B cell (primary cell): ENCODE data around the gene GADD45B. TPM values are rescaled to one million over a fixed set of nuclear protein-coding genes. Genes with fewer than 3 reads are reported as not detected.
"Not testable (repeated sequence)": the region's sequence is repeated elsewhere in the genome, so short reads cannot be mapped to it uniquely, and the experiment has no call there.

Experiments
- ATAC-seq: fragments of 200-7000 bp; cut with Tn5 transposase; one replicate; pipeline ENCODE4 v1.10.0; 2021; ENCODE audit warnings: low read depth, mild to moderate bottlenecking, moderate number of reproducible peaks, moderate library complexity
- CTCF ChIA-PET: fragments of 350-600 bp; sonication (Branson Sonifier 250); formaldehyde crosslinking; loops from one replicate; lab custom pipeline; 2021; ENCODE audit warnings: antibody characterized with exemption, inconsistent platforms; lab: Charles Lee
- POLR2A ChIA-PET: fragments of 350-600 bp; sonication (Branson Sonifier 250); formaldehyde crosslinking; loops from one replicate; lab custom pipeline; 2021; ENCODE audit warnings: antibody characterized with exemption; lab: Charles Lee
- DNase-seq: peaks from one replicate; pipeline ENCODE4 v3.0.0; 2013
- H2AFZ ChIP-seq: 2 replicates; pipeline ENCODE4 v1.6.1; 2012; ENCODE audit warnings: mild to moderate bottlenecking, low read depth, low read length; ENCODE audit not compliant: insufficient read depth, poor library complexity, severe bottlenecking
- H3K27ac ChIP-seq, 2 donors: 1 replicate in 1 of 2; 2 replicates in 1 of 2; pipeline ENCODE4 v1.5.1; 2012 to 2013; ENCODE audit warnings: low read length in 2 of 2, mild to moderate bottlenecking in 2 of 2, moderate library complexity in 1 of 2
- H3K27me3 ChIP-seq, 4 experiments: fragments of 200-600 bp in 1 of 4; sonication (generic) in 1 of 4; replicated peaks in 1 of 4; 1 replicate in 2 of 4; 2 replicates in 2 of 4; pipeline versions ENCODE4 v1.6.1 to v1.7.0; 2013 to 2016; ENCODE audit warnings: low read length in 3 of 4, mild to moderate bottlenecking in 2 of 4, mixed read lengths in 1 of 4, moderate library complexity in 1 of 4; ENCODE audit not compliant: insufficient read depth in 4 of 4, control insufficient read depth in 3 of 4; ENCODE audit errors: control extremely low read depth in 1 of 4
- H3K36me3 ChIP-seq, 2 experiments: replicated peaks in 1 of 2; 1 replicate in 1 of 2; 2 replicates in 1 of 2; pipeline versions ENCODE4 v1.6.1 to v1.7.1; 2013; ENCODE audit warnings: low read length in 1 of 2; ENCODE audit not compliant: insufficient read depth in 2 of 2, control insufficient read depth in 1 of 2; ENCODE audit errors: control extremely low read depth in 1 of 2, extremely low read depth in 1 of 2
- H3K4me1 ChIP-seq, 2 donors: fragments of 200-600 bp in 1 of 2; sonication (generic) in 1 of 2; 1 replicate in 1 of 2; 2 replicates in 1 of 2; pipeline versions ENCODE4 v1.5.1 to v1.6.1; 2013 to 2017; ENCODE audit warnings: low read length in 2 of 2; ENCODE audit not compliant: control insufficient read depth in 2 of 2, insufficient read depth in 2 of 2
- H3K4me2 ChIP-seq: replicated peaks from 2 replicates; pipeline ENCODE3; 2012; ENCODE audit warnings: mild to moderate bottlenecking, low read depth, low read length; ENCODE audit not compliant: poor library complexity, severe bottlenecking
- H3K4me3 ChIP-seq, 5 experiments: fragments of 200-600 bp in 1 of 5; sonication (generic) in 1 of 5; 1 replicate in 3 of 5; 2 replicates in 2 of 5; pipeline versions ENCODE4 v1.5.1 to v1.7.0; 2011 to 2016; ENCODE audit warnings: low read length in 4 of 5, mild to moderate bottlenecking in 4 of 5, low read depth in 2 of 5, control low read depth in 1 of 5, moderate library complexity in 1 of 5; ENCODE audit not compliant: insufficient read depth in 1 of 5; ENCODE audit errors: control extremely low read depth in 1 of 5, extremely low read depth in 1 of 5
- H3K79me2 ChIP-seq: fragments of 200-600 bp; sonication (generic); one replicate; pipeline ENCODE4 v1.6.0; 2016; ENCODE audit warnings: low read length; ENCODE audit not compliant: control insufficient read depth, insufficient read depth
- H3K9ac ChIP-seq: fragments of 200-600 bp; sonication (generic); 2 replicates; pipeline ENCODE4 v1.6.1; 2017; ENCODE audit warnings: mild to moderate bottlenecking, low read length, moderate library complexity
- H3K9me3 ChIP-seq, 3 donors: one replicate each; pipeline versions ENCODE4 v1.6.1 to v1.7.1; 2013; ENCODE audit warnings: low read length in 2 of 3; ENCODE audit not compliant: control insufficient read depth in 2 of 3, insufficient read depth in 1 of 3; ENCODE audit errors: control extremely low read depth in 1 of 3
- H4K20me1 ChIP-seq: 2 replicates; pipeline ENCODE4 v1.6.0; 2012; ENCODE audit warnings: mild to moderate bottlenecking, low read length; ENCODE audit not compliant: insufficient read depth, control insufficient read depth, poor library complexity, severe bottlenecking
- H3K27ac Mint-ChIP-seq: one replicate; pipeline ENCODE4 v1.8.0; 2021; ENCODE audit warnings: mixed read lengths
- H3K27me3 Mint-ChIP-seq: one replicate; pipeline ENCODE4 v1.8.0; 2021; ENCODE audit warnings: mixed read lengths
- H3K4me1 Mint-ChIP-seq: one replicate; pipeline ENCODE4 v1.8.0; 2021; ENCODE audit warnings: mixed read lengths
- H3K4me3 Mint-ChIP-seq: one replicate; pipeline ENCODE4 v1.8.0; 2021; ENCODE audit warnings: mixed read lengths
- H3K9me3 Mint-ChIP-seq: one replicate; pipeline ENCODE4 v1.8.0; 2022; ENCODE audit warnings: mixed read lengths; ENCODE audit not compliant: insufficient read depth
- EZH2 ChIP-seq: IDR thresholded peaks from 2 replicates; pipeline ENCODE4 v1.6.1; 2012; ENCODE audit warnings: borderline replicate concordance, low read depth, mild to moderate bottlenecking, moderate library complexity, low read length; ENCODE audit not compliant: insufficient read depth, poor library complexity, severe bottlenecking
- WGBS: methylation state at CpG from one replicate; pipeline ENCODE4 v1.1.5; 2013; ENCODE audit warnings: missing lambda C conversion rate; ENCODE audit not compliant: insufficient coverage; 5-methylcytosine and 5-hydroxymethylcytosine counted together
- intact Hi-C: fragments of 100-400 bp; cut with micrococcal nuclease; formaldehyde crosslinking; loops from one replicate; pipeline ENCODE4 v1.10.0; 2022
- polyA plus RNA-seq: library from polyadenylated mRNA; depleted of rRNA; stranded (reverse); fragments of >200 nt; gene quantifications from 2 replicates; pipeline ENCODE4 v1.2.3, GENCODE V29; 2012
- total RNA-seq, 2 donors: library from RNA; stranded (reverse); fragments of 120-200 nt in 1 of 2; gene quantifications; 1 replicate in 1 of 2; 2 replicates in 1 of 2; pipeline versions ENCODE4 v1.2.3 to v1.2.4, GENCODE V29; 2013 to 2022
- TF ChIP-seq, protein P1 (sequence below): fragments of 200-600 bp; IDR thresholded peaks from one replicate; pipeline ENCODE4 v1.8.0; 2022; ENCODE audit warnings: antibody characterized with exemption, mild to moderate bottlenecking

GADD45B gene
- total and polyA plus RNA-seq, 2 donors (not counting 1 experiment from before 2014, with no cell fraction given): 166 to 215 TPM

DNA sequence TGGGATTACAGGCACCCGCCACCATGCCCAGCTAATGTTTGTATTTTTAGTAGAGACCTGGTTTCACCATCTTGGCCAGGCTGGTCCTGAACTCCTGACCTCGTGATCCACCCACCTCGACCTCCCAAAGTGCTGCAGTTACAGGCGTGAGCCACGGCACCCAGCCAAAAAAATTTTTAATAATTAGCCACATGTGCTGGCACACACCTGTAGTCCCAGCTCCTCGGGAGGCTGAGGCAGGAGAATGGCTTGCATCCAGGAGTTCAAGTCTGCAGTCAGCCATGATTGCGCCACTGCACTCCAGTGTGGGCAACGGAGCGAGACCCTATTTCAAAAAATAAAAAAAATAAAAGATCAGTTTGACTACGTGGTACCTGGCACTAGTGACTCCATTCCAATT, 17.2 kb upstream of the GADD45B start:
- H3K4me3 ChIP-seq, POLR2A ChIA-PET, H2AFZ ChIP-seq, H3K27ac Mint-ChIP-seq, H3K36me3 ChIP-seq, H3K27ac ChIP-seq, H3K4me3 Mint-ChIP-seq, DNase-seq, intact Hi-C loops, H3K27me3 ChIP-seq, H3K27me3 Mint-ChIP-seq, H3K9ac ChIP-seq, H3K4me2 ChIP-seq, ATAC-seq, H4K20me1 ChIP-seq, H3K9me3 ChIP-seq, H3K9me3 Mint-ChIP-seq: not testable (repeated sequence)
- Histone ChIP-seq H3K4me1 (peaks cover 17 to 39% of the 10 kb centered on the region in 2 donors), H3K79me2 (peaks cover 42% of the 10 kb centered on the region)
- WGBS: 86% methylated on average over 10 of the region's 10 CpGs
- CTCF ChIA-PET: interaction anchor here (0.6 kb wide), 1 partner anchor 10 kb away, joined by 3 read pairs; no protein-coding TSS in a partner anchor
- peaks cover 24% of the 10 kb centered on the region for H3K4me1 Mint-ChIP-seq

DNA sequence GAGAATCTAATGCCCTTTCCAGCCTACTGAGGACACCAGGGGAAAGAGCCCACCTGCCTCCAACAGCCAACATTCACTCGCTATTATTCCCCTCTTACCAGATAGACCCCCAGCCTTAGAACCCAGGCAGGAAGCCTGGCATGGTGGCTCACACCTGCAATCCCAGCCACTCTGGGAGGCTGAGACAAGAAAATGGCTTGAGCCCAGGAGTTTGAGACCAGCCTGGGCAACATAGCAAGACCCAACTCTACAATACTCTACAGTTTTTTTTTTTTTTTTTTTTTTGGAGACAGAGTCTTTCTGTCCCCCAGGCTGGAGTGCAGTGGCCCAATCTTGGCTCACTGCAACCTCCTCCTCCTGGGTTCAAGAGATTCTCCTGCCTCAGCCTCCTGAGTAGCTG, 15.7 kb upstream of the GADD45B start:
- peaks cover 17% of the 10 kb centered on the region for H3K4me1 Mint-ChIP-seq
- peak overlapping the region; percentile 37 for H3K4me3 Mint-ChIP-seq
- Histone ChIP-seq H3K4me2 (no peak overlapping the region), H3K27me3 (peaks cover 0 to 10% (median 2%) of the 10 kb centered on the region in 4 experiments), H3K4me3 (no peak overlapping the region), H2AFZ (no peak overlapping the region), H4K20me1 (peaks cover 6% of the 10 kb centered on the region), H3K4me1 (peaks cover 17 to 34% of the 10 kb centered on the region in 2 donors), H3K36me3 (no peaks in the 10 kb centered on the region), H3K9me3 (no peaks in the 10 kb centered on the region), H3K79me2 (peaks cover 29% of the 10 kb centered on the region), H3K27ac (no peak overlapping the region), H3K9ac (no peak overlapping the region)
- H3K27me3 Mint-ChIP-seq: peaks cover 3% of the 10 kb centered on the region
- TF ChIP-seq EZH2: no peak
- TF ChIP-seq, protein P1, sequence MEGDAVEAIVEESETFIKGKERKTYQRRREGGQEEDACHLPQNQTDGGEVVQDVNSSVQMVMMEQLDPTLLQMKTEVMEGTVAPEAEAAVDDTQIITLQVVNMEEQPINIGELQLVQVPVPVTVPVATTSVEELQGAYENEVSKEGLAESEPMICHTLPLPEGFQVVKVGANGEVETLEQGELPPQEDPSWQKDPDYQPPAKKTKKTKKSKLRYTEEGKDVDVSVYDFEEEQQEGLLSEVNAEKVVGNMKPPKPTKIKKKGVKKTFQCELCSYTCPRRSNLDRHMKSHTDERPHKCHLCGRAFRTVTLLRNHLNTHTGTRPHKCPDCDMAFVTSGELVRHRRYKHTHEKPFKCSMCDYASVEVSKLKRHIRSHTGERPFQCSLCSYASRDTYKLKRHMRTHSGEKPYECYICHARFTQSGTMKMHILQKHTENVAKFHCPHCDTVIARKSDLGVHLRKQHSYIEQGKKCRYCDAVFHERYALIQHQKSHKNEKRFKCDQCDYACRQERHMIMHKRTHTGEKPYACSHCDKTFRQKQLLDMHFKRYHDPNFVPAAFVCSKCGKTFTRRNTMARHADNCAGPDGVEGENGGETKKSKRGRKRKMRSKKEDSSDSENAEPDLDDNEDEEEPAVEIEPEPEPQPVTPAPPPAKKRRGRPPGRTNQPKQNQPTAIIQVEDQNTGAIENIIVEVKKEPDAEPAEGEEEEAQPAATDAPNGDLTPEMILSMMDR: no peak
- no peaks in the 10 kb centered on the region for H3K9me3 Mint-ChIP-seq
- intact Hi-C loops: no loop called here
- POLR2A ChIA-PET: interaction anchor here (0.6 kb wide), 1 partner anchor 29 kb away, joined by 3 read pairs; no protein-coding TSS in a partner anchor
- peak overlapping the region; percentile 21 for H3K27ac Mint-ChIP-seq
- ATAC-seq (no peak), DNase-seq (no peak)
- CTCF ChIA-PET: interaction anchor here (1.2 kb wide), 1 partner anchor 177 kb away, joined by 7 read pairs; no protein-coding TSS in a partner anchor
- no CpG with 5 or more reads among the region's 1 CpG for WGBS
